RCC 7860 (cell line): ENCODE results near the gene P3H1.
"Not testable (repeated sequence)": the region's sequence is repeated elsewhere in the genome, so short reads cannot be mapped to it uniquely, and the experiment has no call there.

Experiments used
- DNase-seq: peaks from one replicate; pipeline ENCODE4 v3.0.0-alpha.2; 2015; ENCODE audit warnings: low spot score
- FAIRE-seq: peaks from 2 replicates; lab custom pipeline; 2012; peaks lifted over from hg19 to GRCh38; lab: Jason Lieb, UNC

The P3H1 gene

GRCh38 chr1:42766741-42767509 lies at the start of gene P3H1, which contains the start of gene C1orf50:
P3H1 (minus strand) TSS chr1:42767028; CDS start chr1:42766971, 57 bp downstream.
C1orf50 (plus strand) TSS chr1:42767249; CDS start chr1:42767312, 63 bp downstream.
- peak; percentile 85 for FAIRE-seq
- DNase-seq, result peak; percentile 95

- DNase-seq, result no peak
- no peak for FAIRE-seq
Measured at GRCh38 chr1:42815941-42816584, 49.2 kb upstream of the P3H1 start.

GRCh38 chr1:42814815-42815214 lies 48.0 kb upstream of the P3H1 start:
- not testable (repeated sequence) for FAIRE-seq, DNase-seq

- FAIRE-seq (no peak), DNase-seq (no peak)
Measured at GRCh38 chr1:42807056-42807668, 40.3 kb upstream of the P3H1 start.

- DNase-seq (no peak), FAIRE-seq (no peak)
Measured at GRCh38 chr1:42806593-42806992, 39.8 kb upstream of the P3H1 start.

GRCh38 chr1:42806171-42806570 lies 39.3 kb upstream of the P3H1 start:
- FAIRE-seq, result no peak
- no peak for DNase-seq

GRCh38 chr1:42801832-42802473 lies 35.1 kb upstream of the P3H1 start:
- DNase-seq (no peak), FAIRE-seq (no peak)

GRCh38 chr1:42797979-42798378 lies 31.2 kb upstream of the P3H1 start:
- DNase-seq (no peak), FAIRE-seq (no peak)

GRCh38 chr1:42797414-42797813 lies 30.6 kb upstream of the P3H1 start:
- no peak for FAIRE-seq
- no peak for DNase-seq

- FAIRE-seq, result no peak
- DNase-seq, result no peak
Measured at GRCh38 chr1:42793824-42794223, 27.0 kb upstream of the P3H1 start.

- FAIRE-seq (no peak), DNase-seq (no peak)
Measured at GRCh38 chr1:42788021-42788420, 21.2 kb upstream of the P3H1 start.

GRCh38 chr1:42786097-42786496 lies 19.3 kb upstream of the P3H1 start:
- FAIRE-seq, result no peak
- no peak for DNase-seq

GRCh38 chr1:42784946-42785693 lies 18.3 kb upstream of the P3H1 start, which contains the start of gene TMEM269:
TMEM269 (plus strand) TSS chr1:42784991; CDS start chr1:42789894, 4,903 bp downstream.
- DNase-seq (no peak), FAIRE-seq (no peak)

- FAIRE-seq, result no peak
- no peak for DNase-seq
Measured at GRCh38 chr1:42784547-42784945, 17.7 kb upstream of the P3H1 start.

GRCh38 chr1:42783092-42783491 lies 16.3 kb upstream of the P3H1 start:
- DNase-seq (no peak), FAIRE-seq (no peak)

- FAIRE-seq, result no peak
- no peak for DNase-seq
Measured at GRCh38 chr1:42780176-42780575, 13.3 kb upstream of the P3H1 start.

GRCh38 chr1:42779725-42780124 lies 12.9 kb upstream of the P3H1 start:
- FAIRE-seq (no peak), DNase-seq (no peak)

- DNase-seq, result peak; percentile 13
- no peak for FAIRE-seq
Measured at GRCh38 chr1:42777852-42778251, 11.0 kb upstream of the P3H1 start.

GRCh38 chr1:42776502-42776901 lies 9.7 kb upstream of the P3H1 start:
- FAIRE-seq (no peak), DNase-seq (no peak)

- no peak for DNase-seq
- FAIRE-seq, result no peak
Measured at GRCh38 chr1:42774928-42775526, 8.2 kb upstream of the P3H1 start.
